ENCODE data around the gene MALRD1.

MALRD1 gene

GRCh38 chr10:19347621-19348020 lies 299.0 kb downstream of the MALRD1 start:
- no peak for DNase-seq (ENCODE audit: low read depth in 2 of 2, low spot score in 1 of 2)

GRCh38 chr10:19367176-19367575 lies 318.6 kb downstream of the MALRD1 start:
- DNase-seq (ENCODE audit: low read depth in 2 of 2, low spot score in 1 of 2): no peak

- DNase-seq (ENCODE audit: low read depth in 2 of 2, low spot score in 1 of 2): no peak
These were observed 325.4 kb downstream of the MALRD1 start for GRCh38 chr10:19373988-19374387.

- no peak for DNase-seq (ENCODE audit: low read depth in 2 of 2, low spot score in 1 of 2)
These were observed 337.3 kb downstream of the MALRD1 start for GRCh38 chr10:19385846-19386450.

- no peak for DNase-seq (ENCODE audit: low read depth in 2 of 2, low spot score in 1 of 2)
These were observed 360.3 kb downstream of the MALRD1 start for GRCh38 chr10:19408924-19409323.

- no peak for DNase-seq (ENCODE audit: low read depth in 2 of 2, low spot score in 1 of 2)
These were observed 362.5 kb downstream of the MALRD1 start for GRCh38 chr10:19411119-19411518.

- no peak for DNase-seq (ENCODE audit: low read depth in 2 of 2, low spot score in 1 of 2)
These were observed 363.9 kb downstream of the MALRD1 start for GRCh38 chr10:19412531-19412930.

GRCh38 chr10:19416164-19416563 lies 367.6 kb downstream of the MALRD1 start:
- no peak for DNase-seq (ENCODE audit: low read depth in 2 of 2, low spot score in 1 of 2)

- DNase-seq (ENCODE audit: low read depth in 2 of 2, low spot score in 1 of 2): no peak
These were observed 369.1 kb downstream of the MALRD1 start for GRCh38 chr10:19417740-19418139.

- no peak for DNase-seq (ENCODE audit: low read depth in 2 of 2, low spot score in 1 of 2)
These were observed 373.1 kb downstream of the MALRD1 start for GRCh38 chr10:19421674-19422073.

GRCh38 chr10:19426034-19426433 lies 377.4 kb downstream of the MALRD1 start:
- no peak for DNase-seq (ENCODE audit: low read depth in 2 of 2, low spot score in 1 of 2)

GRCh38 chr10:19431622-19432351 lies 383.2 kb downstream of the MALRD1 start:
- DNase-seq (ENCODE audit: low read depth in 2 of 2, low spot score in 1 of 2): no peak

GRCh38 chr10:19449860-19450259 lies 401.3 kb downstream of the MALRD1 start:
- no peak for DNase-seq (ENCODE audit: low read depth in 2 of 2, low spot score in 1 of 2)

- DNase-seq (ENCODE audit: low read depth in 2 of 2, low spot score in 1 of 2): no peak
These were observed 402.8 kb downstream of the MALRD1 start for GRCh38 chr10:19451356-19451755.

- DNase-seq (ENCODE audit: low read depth in 2 of 2, low spot score in 1 of 2): no peak
These were observed 403.3 kb downstream of the MALRD1 start for GRCh38 chr10:19451937-19452336.

GRCh38 chr10:19453967-19454366 lies 405.4 kb downstream of the MALRD1 start:
- DNase-seq (ENCODE audit: low read depth in 2 of 2, low spot score in 1 of 2): no peak

GRCh38 chr10:19461588-19461987 lies 413.0 kb downstream of the MALRD1 start:
- DNase-seq (ENCODE audit: low read depth in 2 of 2, low spot score in 1 of 2): no peak

- DNase-seq (ENCODE audit: low read depth in 2 of 2, low spot score in 1 of 2): no peak
These were observed 418.1 kb downstream of the MALRD1 start for GRCh38 chr10:19466709-19467108.

- DNase-seq (ENCODE audit: low read depth in 2 of 2, low spot score in 1 of 2): no peak
These were observed 419.8 kb downstream of the MALRD1 start for GRCh38 chr10:19468413-19468812.

- DNase-seq (ENCODE audit: low read depth in 2 of 2, low spot score in 1 of 2): no peak
These were observed 420.9 kb downstream of the MALRD1 start for GRCh38 chr10:19469521-19469920.

- DNase-seq (ENCODE audit: low read depth in 2 of 2, low spot score in 1 of 2): no peak
These were observed 431.3 kb downstream of the MALRD1 start for GRCh38 chr10:19479854-19480253.

GRCh38 chr10:19480353-19480752 lies 431.8 kb downstream of the MALRD1 start:
- no peak for DNase-seq (ENCODE audit: low read depth in 2 of 2, low spot score in 1 of 2)

- no peak for DNase-seq (ENCODE audit: low read depth in 2 of 2, low spot score in 1 of 2)
These were observed 434.8 kb downstream of the MALRD1 start for GRCh38 chr10:19483421-19483820.
